HepG2 (cell line): Measurements from ENCODE around the gene WDHD1. TPM values are rescaled to one million over a fixed set of nuclear protein-coding genes. Genes with fewer than 3 reads are reported as not detected.

Source experiments
- AKAP8 ChIP-seq: sonication (generic); formaldehyde crosslinking; IDR thresholded peaks from 2 replicates; pipeline ENCODE4 v1.5.1; 2020; ENCODE audit warnings: mild to moderate bottlenecking, missing genetic modification reagents
- ESRRA ChIP-seq: sonication (generic); formaldehyde crosslinking; IDR thresholded peaks from 2 replicates; pipeline ENCODE4 v1.5.1; 2020; ENCODE audit warnings: mild to moderate bottlenecking, low read depth, missing genetic modification reagents
- FOXA1 ChIP-seq, 2 experiments: fragments of 450-650 bp in 1 of 2; sonication (generic) in 1 of 2; formaldehyde crosslinking in 1 of 2; IDR thresholded peaks; 2 replicates each; pipeline versions ENCODE4 v1.4.0 to v1.6.1; 2016 to 2020; ENCODE audit warnings: missing genetic modification reagents in 1 of 2
- HOXA5 ChIP-seq: sonication (generic); formaldehyde crosslinking; IDR thresholded peaks from 2 replicates; pipeline ENCODE4 v1.4.0; 2020; ENCODE audit warnings: missing genetic modification reagents
- ISL2 ChIP-seq: sonication (generic); formaldehyde crosslinking; IDR thresholded peaks from 2 replicates; pipeline ENCODE4 v1.5.0; 2020; ENCODE audit warnings: missing genetic modification reagents
- KLF13 ChIP-seq: sonication (generic); formaldehyde crosslinking; IDR thresholded peaks from 2 replicates; pipeline ENCODE4 v1.4.0; 2020; ENCODE audit warnings: mild to moderate bottlenecking, missing genetic modification reagents
- MYNN ChIP-seq: sonication (generic); formaldehyde crosslinking; IDR thresholded peaks from 2 replicates; pipeline ENCODE4 v1.4.0; 2020; ENCODE audit warnings: mild to moderate bottlenecking, low read depth, missing genetic modification reagents
- NFIB ChIP-seq: sonication (generic); formaldehyde crosslinking; IDR thresholded peaks from 2 replicates; pipeline ENCODE4 v1.9.0; 2021; ENCODE audit warnings: missing genetic modification reagents, mild to moderate bottlenecking, borderline replicate concordance
- NR2F6 ChIP-seq, 2 experiments: IDR thresholded peaks; 2 replicates each; pipeline ENCODE4 v1.6.1; 2016; ENCODE audit warnings: antibody characterized with exemption in 1 of 2, mild to moderate bottlenecking in 1 of 2
- POLR2AphosphoS5 ChIP-seq: IDR thresholded peaks from 2 replicates; pipeline ENCODE4 v1.6.1; 2012; ENCODE audit warnings: low read depth, low read length
- SOX5 ChIP-seq: IDR thresholded peaks from 2 replicates; pipeline ENCODE4 v1.6.1; 2016; ENCODE audit warnings: borderline replicate concordance
- ZFYVE20 ChIP-seq: sonication (generic); formaldehyde crosslinking; IDR thresholded peaks from 2 replicates; pipeline ENCODE4 v1.8.0; 2023; ENCODE audit warnings: low read depth, mild to moderate bottlenecking, moderate library complexity, missing genetic modification reagents, borderline replicate concordance
- ZKSCAN8 ChIP-seq: IDR thresholded peaks from 2 replicates; pipeline ENCODE4 v1.6.1; 2016; ENCODE audit warnings: borderline replicate concordance, missing genetic modification reagents, missing compliant biosample characterization
- ZNF557 ChIP-seq: sonication (generic); formaldehyde crosslinking; IDR thresholded peaks from 2 replicates; pipeline ENCODE4 v1.4.0; 2020; ENCODE audit warnings: missing genetic modification reagents
- ZNF83 ChIP-seq: sonication (generic); formaldehyde crosslinking; IDR thresholded peaks from 2 replicates; pipeline ENCODE4 v1.4.0; 2020; ENCODE audit warnings: missing genetic modification reagents, mild to moderate bottlenecking, borderline replicate concordance
- ZNF879 ChIP-seq: sonication (generic); formaldehyde crosslinking; IDR thresholded peaks from 2 replicates; pipeline ENCODE4 v1.8.1; 2023; ENCODE audit warnings: missing genetic modification reagents
- polyA plus RNA-seq, 8 experiments: library from polyadenylated mRNA; depleted of rRNA in 3 of 8; stranded (reverse) in 7 of 8; unstranded in 1 of 8; fragments of >200 nt; fragmentation: Illumina TruSeq in 4 of 8; extraction: Trizol in 4 of 8; gene quantifications; 2 replicates each; pipeline versions ENCODE4 v1.2.1 to v1.2.3, GENCODE V29; 2011 to 2016; ENCODE audit warnings: low read depth in 4 of 8, missing spikeins in 1 of 8, mixed read lengths in 1 of 8; ENCODE audit not compliant: insufficient read depth in 1 of 8
- total RNA-seq, 5 experiments: library from RNA; depleted of rRNA; stranded (reverse); fragments of >200 nt; fragmentation: Illumina TruSeq; extraction: Trizol; gene quantifications; 2 replicates each; pipeline ENCODE4 v1.2.3, GENCODE V29; 2016; ENCODE audit warnings: low read depth in 1 of 5
- TF ChIP-seq, protein P1 (sequence below): sonication (generic); formaldehyde crosslinking; IDR thresholded peaks from 2 replicates; pipeline ENCODE4 v1.8.1; 2022; ENCODE audit warnings: low read depth, mild to moderate bottlenecking, missing genetic modification reagents
- TF ChIP-seq, protein P2 (sequence below): sonication (generic); formaldehyde crosslinking; IDR thresholded peaks from 2 replicates; pipeline ENCODE4 v1.4.0; 2020; ENCODE audit warnings: missing genetic modification reagents
- TF ChIP-seq, protein P3 (sequence below): sonication (generic); formaldehyde crosslinking; IDR thresholded peaks from 2 replicates; pipeline ENCODE4 v1.5.0; 2020; ENCODE audit warnings: missing genetic modification reagents
- TF ChIP-seq, protein P4 (sequence below): sonication (generic); formaldehyde crosslinking; IDR thresholded peaks from 2 replicates; pipeline ENCODE4 v1.4.0; 2020; ENCODE audit warnings: missing genetic modification reagents, mild to moderate bottlenecking, borderline replicate concordance

The WDHD1 gene
- total and polyA plus RNA-seq, 2 of the 13 experiments (the other 11 are each of a cell fraction or from before 2014, with no cell fraction given): 5.5 to 27.5 TPM

DNA sequence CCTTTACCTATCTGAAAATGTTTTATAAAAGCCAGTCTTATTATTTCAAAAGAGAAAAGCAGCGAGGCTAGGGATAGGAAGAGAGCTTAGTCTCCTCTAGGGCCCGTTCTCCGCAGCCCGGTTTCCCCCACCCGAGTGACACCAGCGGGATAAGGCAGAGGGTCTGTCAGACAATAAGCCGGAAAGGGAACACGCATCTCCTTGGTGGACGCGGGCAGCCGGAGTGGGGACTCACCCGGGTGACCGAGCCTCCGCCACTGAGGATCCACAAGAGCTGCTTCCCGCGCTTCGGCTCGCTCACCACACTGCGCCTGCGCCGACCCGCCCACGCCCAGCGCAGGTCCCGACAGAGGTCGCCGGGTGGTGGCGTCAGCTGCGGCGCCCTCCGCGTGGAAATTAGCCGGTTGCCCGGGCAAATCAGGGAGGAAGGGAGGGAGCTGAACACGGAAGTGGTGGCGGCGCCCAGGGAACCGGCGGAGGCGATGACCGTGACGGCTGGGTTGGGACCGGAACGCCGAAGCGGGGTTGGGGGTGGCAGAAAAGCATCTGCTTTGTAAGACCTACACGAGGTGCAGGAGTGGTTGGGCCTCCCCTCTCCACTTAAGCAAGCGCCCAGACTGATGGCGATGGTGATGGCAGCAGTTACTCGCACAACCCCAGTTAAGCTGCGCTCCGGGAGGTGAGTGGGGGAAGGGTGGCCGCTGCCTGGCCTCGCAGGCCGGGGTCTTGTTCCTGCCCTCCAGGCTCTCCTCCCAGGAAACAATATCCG, at the start of gene WDHD1, which contains the start of gene SOCS4 (continued):
- TF ChIP-seq POLR2AphosphoS5 (peak; percentile 68), ZNF879 (CRISPR knock-in tag) (no peak), ZNF557 (CRISPR knock-in tag) (no peak), KLF13 (CRISPR knock-in tag) (no peak), MYNN (CRISPR knock-in tag) (no peak), ESRRA (peak; percentile 72), AKAP8 (CRISPR knock-in tag) (0 out of 2 replicates have a peak, but pooled peaks have one; percentile 25), NFIB (CRISPR knock-in tag) (no peak), ISL2 (no peak; the same call in none of the 2 replicates), ZFYVE20 (CRISPR knock-in tag) (no peak), ZNF83 (CRISPR knock-in tag) (peak; percentile 65; the same call in 1 of the 2 replicates), NR2F6 (IDR thresholded peaks at IDR 0.05) (no peak), NR2F6 (CRISPR knock-in tag; IDR thresholded peaks at IDR 0.05) (peak; percentile 84), FOXA1 (IDR thresholded peaks at IDR 0.05) (no peak), FOXA1 (CRISPR knock-in tag; IDR thresholded peaks at IDR 0.05) (peak; percentile 46; the same call in 1 of the 2 replicates), ZKSCAN8 (CRISPR knock-in tag) (no peak; the same call in 1 of the 2 replicates), HOXA5 (no peak; the same call in 1 of the 2 replicates), SOX5 (CRISPR knock-in tag) (0 out of 2 replicates have a peak, but pooled peaks have one; percentile 45)
- TF ChIP-seq, protein P1, sequence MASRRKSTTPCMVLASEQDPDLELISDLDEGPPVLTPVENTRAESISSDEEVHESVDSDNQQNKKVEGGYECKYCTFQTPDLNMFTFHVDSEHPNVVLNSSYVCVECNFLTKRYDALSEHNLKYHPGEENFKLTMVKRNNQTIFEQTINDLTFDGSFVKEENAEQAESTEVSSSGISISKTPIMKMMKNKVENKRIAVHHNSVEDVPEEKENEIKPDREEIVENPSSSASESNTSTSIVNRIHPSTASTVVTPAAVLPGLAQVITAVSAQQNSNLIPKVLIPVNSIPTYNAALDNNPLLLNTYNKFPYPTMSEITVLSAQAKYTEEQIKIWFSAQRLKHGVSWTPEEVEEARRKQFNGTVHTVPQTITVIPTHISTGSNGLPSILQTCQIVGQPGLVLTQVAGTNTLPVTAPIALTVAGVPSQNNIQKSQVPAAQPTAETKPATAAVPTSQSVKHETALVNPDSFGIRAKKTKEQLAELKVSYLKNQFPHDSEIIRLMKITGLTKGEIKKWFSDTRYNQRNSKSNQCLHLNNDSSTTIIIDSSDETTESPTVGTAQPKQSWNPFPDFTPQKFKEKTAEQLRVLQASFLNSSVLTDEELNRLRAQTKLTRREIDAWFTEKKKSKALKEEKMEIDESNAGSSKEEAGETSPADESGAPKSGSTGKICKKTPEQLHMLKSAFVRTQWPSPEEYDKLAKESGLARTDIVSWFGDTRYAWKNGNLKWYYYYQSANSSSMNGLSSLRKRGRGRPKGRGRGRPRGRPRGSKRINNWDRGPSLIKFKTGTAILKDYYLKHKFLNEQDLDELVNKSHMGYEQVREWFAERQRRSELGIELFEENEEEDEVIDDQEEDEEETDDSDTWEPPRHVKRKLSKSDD (CRISPR knock-in tag): no peak
- TF ChIP-seq, protein P2, sequence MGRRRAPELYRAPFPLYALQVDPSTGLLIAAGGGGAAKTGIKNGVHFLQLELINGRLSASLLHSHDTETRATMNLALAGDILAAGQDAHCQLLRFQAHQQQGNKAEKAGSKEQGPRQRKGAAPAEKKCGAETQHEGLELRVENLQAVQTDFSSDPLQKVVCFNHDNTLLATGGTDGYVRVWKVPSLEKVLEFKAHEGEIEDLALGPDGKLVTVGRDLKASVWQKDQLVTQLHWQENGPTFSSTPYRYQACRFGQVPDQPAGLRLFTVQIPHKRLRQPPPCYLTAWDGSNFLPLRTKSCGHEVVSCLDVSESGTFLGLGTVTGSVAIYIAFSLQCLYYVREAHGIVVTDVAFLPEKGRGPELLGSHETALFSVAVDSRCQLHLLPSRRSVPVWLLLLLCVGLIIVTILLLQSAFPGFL (CRISPR knock-in tag): no peak
- TF ChIP-seq, protein P3, sequence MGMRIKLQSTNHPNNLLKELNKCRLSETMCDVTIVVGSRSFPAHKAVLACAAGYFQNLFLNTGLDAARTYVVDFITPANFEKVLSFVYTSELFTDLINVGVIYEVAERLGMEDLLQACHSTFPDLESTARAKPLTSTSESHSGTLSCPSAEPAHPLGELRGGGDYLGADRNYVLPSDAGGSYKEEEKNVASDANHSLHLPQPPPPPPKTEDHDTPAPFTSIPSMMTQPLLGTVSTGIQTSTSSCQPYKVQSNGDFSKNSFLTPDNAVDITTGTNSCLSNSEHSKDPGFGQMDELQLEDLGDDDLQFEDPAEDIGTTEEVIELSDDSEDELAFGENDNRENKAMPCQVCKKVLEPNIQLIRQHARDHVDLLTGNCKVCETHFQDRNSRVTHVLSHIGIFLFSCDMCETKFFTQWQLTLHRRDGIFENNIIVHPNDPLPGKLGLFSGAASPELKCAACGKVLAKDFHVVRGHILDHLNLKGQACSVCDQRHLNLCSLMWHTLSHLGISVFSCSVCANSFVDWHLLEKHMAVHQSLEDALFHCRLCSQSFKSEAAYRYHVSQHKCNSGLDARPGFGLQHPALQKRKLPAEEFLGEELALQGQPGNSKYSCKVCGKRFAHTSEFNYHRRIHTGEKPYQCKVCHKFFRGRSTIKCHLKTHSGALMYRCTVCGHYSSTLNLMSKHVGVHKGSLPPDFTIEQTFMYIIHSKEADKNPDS: no peak
- TF ChIP-seq, protein P4, sequence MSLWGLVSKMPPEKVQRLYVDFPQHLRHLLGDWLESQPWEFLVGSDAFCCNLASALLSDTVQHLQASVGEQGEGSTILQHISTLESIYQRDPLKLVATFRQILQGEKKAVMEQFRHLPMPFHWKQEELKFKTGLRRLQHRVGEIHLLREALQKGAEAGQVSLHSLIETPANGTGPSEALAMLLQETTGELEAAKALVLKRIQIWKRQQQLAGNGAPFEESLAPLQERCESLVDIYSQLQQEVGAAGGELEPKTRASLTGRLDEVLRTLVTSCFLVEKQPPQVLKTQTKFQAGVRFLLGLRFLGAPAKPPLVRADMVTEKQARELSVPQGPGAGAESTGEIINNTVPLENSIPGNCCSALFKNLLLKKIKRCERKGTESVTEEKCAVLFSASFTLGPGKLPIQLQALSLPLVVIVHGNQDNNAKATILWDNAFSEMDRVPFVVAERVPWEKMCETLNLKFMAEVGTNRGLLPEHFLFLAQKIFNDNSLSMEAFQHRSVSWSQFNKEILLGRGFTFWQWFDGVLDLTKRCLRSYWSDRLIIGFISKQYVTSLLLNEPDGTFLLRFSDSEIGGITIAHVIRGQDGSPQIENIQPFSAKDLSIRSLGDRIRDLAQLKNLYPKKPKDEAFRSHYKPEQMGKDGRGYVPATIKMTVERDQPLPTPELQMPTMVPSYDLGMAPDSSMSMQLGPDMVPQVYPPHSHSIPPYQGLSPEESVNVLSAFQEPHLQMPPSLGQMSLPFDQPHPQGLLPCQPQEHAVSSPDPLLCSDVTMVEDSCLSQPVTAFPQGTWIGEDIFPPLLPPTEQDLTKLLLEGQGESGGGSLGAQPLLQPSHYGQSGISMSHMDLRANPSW (CRISPR knock-in tag): peak; percentile 77; the same call in 1 of the 2 replicates
